Activated CD4-positive, alpha-beta memory T cell treated with anti-CD3 and anti-CD28 coated beads for 36 hours (primary cell): ENCODE results near the gene SYMPK. TPM values are rescaled to one million over a fixed set of nuclear protein-coding genes. Genes with fewer than 3 reads are reported as not detected.

Source experiments
- CTCF ChIA-PET: fragments of 350-600 bp; sonication (Branson Sonifier 250); formaldehyde crosslinking; loops from one replicate; lab custom pipeline; 2021; ENCODE audit warnings: antibody characterized with exemption, inconsistent platforms; lab: Charles Lee
- POLR2A ChIA-PET: fragments of 350-600 bp; sonication (Branson Sonifier 250); formaldehyde crosslinking; loops from one replicate; lab custom pipeline; 2021; ENCODE audit warnings: antibody characterized with exemption; lab: Charles Lee
- DNase-seq: peaks from one replicate; pipeline ENCODE4 v3.0.0-alpha.2; 2020
- H3K27ac Mint-ChIP-seq: one replicate; pipeline ENCODE4 v1.8.0; 2021; ENCODE audit warnings: mixed read lengths
- H3K27me3 Mint-ChIP-seq: one replicate; pipeline ENCODE4 v1.8.0; 2021; ENCODE audit warnings: mixed read lengths
- H3K36me3 Mint-ChIP-seq: one replicate; pipeline ENCODE4 v1.8.0; 2021; ENCODE audit warnings: mixed read lengths
- H3K4me1 Mint-ChIP-seq: one replicate; pipeline ENCODE4 v1.8.0; 2021; ENCODE audit warnings: low read depth, mixed read lengths
- H3K4me3 Mint-ChIP-seq: one replicate; pipeline ENCODE4 v1.8.0; 2021; ENCODE audit warnings: mild to moderate bottlenecking, mixed read lengths
- H3K9me3 Mint-ChIP-seq: one replicate; pipeline ENCODE4 v1.8.0; 2021; ENCODE audit warnings: mixed read lengths
- intact Hi-C: fragments of 100-400 bp; cut with micrococcal nuclease; formaldehyde crosslinking; loops from one replicate; pipeline ENCODE4 v1.15.1; 2023
- total RNA-seq, 2 experiments: library from RNA; stranded (reverse); gene quantifications; one replicate each; pipeline ENCODE4 v1.2.3, GENCODE V29; 2021

Gene SYMPK
- total RNA-seq, 2 experiments from 2014 or later, result 87.8 to 91.6 TPM

GRCh38 chr19:45821570-45821969 is 41.4 kb downstream of the SYMPK start:
- no peak for DNase-seq
- ChIA-PET POLR2A (no interaction called here), CTCF (interaction anchor here (0.7 kb wide), 1 partner anchor 9 kb away, joined by 3 read pairs; no protein-coding TSS in a partner anchor)
- Mint-ChIP-seq H3K27me3 (no peaks in the 10 kb centered on the region), H3K36me3 (peaks cover 9% of the 10 kb centered on the region), H3K27ac (no peak overlapping the region), H3K4me1 (no peaks in the 10 kb centered on the region), H3K9me3 (no peaks in the 10 kb centered on the region), H3K4me3 (no peak overlapping the region)
- intact Hi-C loops, result no loop called here

- DNase-seq, result no peak
- H3K4me1 Mint-ChIP-seq, result no peaks in the 10 kb centered on the region
- H3K4me3 Mint-ChIP-seq, result no peak overlapping the region
- CTCF ChIA-PET, result interaction anchor here (0.7 kb wide), 1 partner anchor 9 kb away, joined by 3 read pairs; no protein-coding TSS in a partner anchor
- intact Hi-C loops, result no loop called here
- H3K27ac Mint-ChIP-seq, result no peak overlapping the region
- no peaks in the 10 kb centered on the region for H3K27me3 Mint-ChIP-seq
- H3K36me3 Mint-ChIP-seq, result peaks cover 8% of the 10 kb centered on the region
- POLR2A ChIA-PET, result no interaction called here
- H3K9me3 Mint-ChIP-seq, result no peaks in the 10 kb centered on the region
These were observed 41.8 kb downstream of the SYMPK start for GRCh38 chr19:45821103-45821521.

- Mint-ChIP-seq H3K27me3 (no peaks in the 10 kb centered on the region), H3K27ac (no peak overlapping the region), H3K36me3 (peaks cover 8% of the 10 kb centered on the region), H3K4me1 (no peaks in the 10 kb centered on the region), H3K9me3 (no peaks in the 10 kb centered on the region), H3K4me3 (no peak overlapping the region)
- no peak for DNase-seq
- POLR2A ChIA-PET, result no interaction called here
- CTCF ChIA-PET, result no interaction called here
- intact Hi-C loops, result no loop called here
These were observed 42.4 kb downstream of the SYMPK start for GRCh38 chr19:45820413-45821102.

- H3K27me3 Mint-ChIP-seq, result no peaks in the 10 kb centered on the region
- ChIA-PET POLR2A (no interaction called here), CTCF (interaction anchor here (0.8 to 1.0 kb wide), 2 partner anchors 20 to 27 kb away, joined by 3 read pairs; no protein-coding TSS in a partner anchor)
- intact Hi-C loops, result loop anchor here (5.0 kb wide), 1 partner anchor 43 kb away; the partner anchor contains the start of genes FOXA3 and SYMPK
- no peak overlapping the region for H3K4me3 Mint-ChIP-seq
- H3K27ac Mint-ChIP-seq, result no peak overlapping the region
- no peaks in the 10 kb centered on the region for H3K9me3 Mint-ChIP-seq
- H3K36me3 Mint-ChIP-seq, result peaks cover 8% of the 10 kb centered on the region
- DNase-seq, result no peak
- no peaks in the 10 kb centered on the region for H3K4me1 Mint-ChIP-seq
These were observed 43.2 kb downstream of the SYMPK start for GRCh38 chr19:45819769-45820168.

- no peaks in the 10 kb centered on the region for H3K4me1 Mint-ChIP-seq
- intact Hi-C loops, result loop anchor here (1.0 to 5.0 kb wide), 2 partner anchors 44 to 65 kb away; partner anchors contain the start of genes FOXA3 and SYMPK
- no peak for DNase-seq
- H3K36me3 Mint-ChIP-seq, result peaks cover 5% of the 10 kb centered on the region
- CTCF ChIA-PET, result interaction anchor here (0.6 to 3.7 kb wide), 17 partner anchors 10 to 193 kb away, joined by 3 to 42 read pairs (median 4); partner anchors contain the start of genes DMPK, FOXA3, IRF2BP1 and MYPOP
- H3K4me3 Mint-ChIP-seq, result no peak overlapping the region
- POLR2A ChIA-PET, result interaction anchor here (1.1 kb wide), 1 partner anchor 10 kb away, joined by 3 read pairs; no protein-coding TSS in a partner anchor
- no peaks in the 10 kb centered on the region for H3K9me3 Mint-ChIP-seq
- H3K27ac Mint-ChIP-seq, result no peak overlapping the region
- H3K27me3 Mint-ChIP-seq, result no peaks in the 10 kb centered on the region
These were observed 45.1 kb downstream of the SYMPK start for GRCh38 chr19:45817725-45818301.

GRCh38 chr19:45817010-45817724 is 45.8 kb downstream of the SYMPK start:
- Mint-ChIP-seq H3K4me1 (no peaks in the 10 kb centered on the region), H3K9me3 (no peaks in the 10 kb centered on the region), H3K27me3 (no peaks in the 10 kb centered on the region), H3K4me3 (peak overlapping the region; percentile 12), H3K36me3 (peaks cover 5% of the 10 kb centered on the region), H3K27ac (peak overlapping the region; percentile 13)
- intact Hi-C loops, result loop anchor here (1.0 to 5.0 kb wide), 2 partner anchors 45 to 66 kb away; partner anchors contain the start of genes FOXA3 and SYMPK
- CTCF ChIA-PET, result interaction anchor here (0.5 to 3.7 kb wide), 48 partner anchors 9 to 377 kb away, joined by 3 to 42 read pairs (median 4); partner anchors contain the start of genes CCDC61, DMPK, DMWD and FOXA3
- DNase-seq, result peak; percentile 97
- POLR2A ChIA-PET, result interaction anchor here (0.6 to 0.8 kb wide), 2 partner anchors 11 to 187 kb away, joined by 3 to 5 read pairs; no protein-coding TSS in a partner anchor

- DNase-seq, result no peak
- H3K9me3 Mint-ChIP-seq, result no peaks in the 10 kb centered on the region
- H3K4me3 Mint-ChIP-seq, result no peak overlapping the region
- ChIA-PET POLR2A (interaction anchor here (0.6 to 0.8 kb wide), 2 partner anchors 11 to 186 kb away, joined by 3 to 5 read pairs; no protein-coding TSS in a partner anchor), CTCF (interaction anchor here (0.5 to 3.7 kb wide), 44 partner anchors 8 to 377 kb away, joined by 3 to 42 read pairs (median 4); partner anchors contain the start of genes CCDC61, DMPK, DMWD and FOXA3)
- H3K27me3 Mint-ChIP-seq, result no peaks in the 10 kb centered on the region
- H3K36me3 Mint-ChIP-seq, result peaks cover 5% of the 10 kb centered on the region
- intact Hi-C loops, result loop anchor here (1.0 to 5.0 kb wide), 2 partner anchors 46 to 67 kb away; partner anchors contain the start of genes FOXA3 and SYMPK
- H3K27ac Mint-ChIP-seq, result no peak overlapping the region
- H3K4me1 Mint-ChIP-seq, result no peaks in the 10 kb centered on the region
These were observed 46.5 kb downstream of the SYMPK start for GRCh38 chr19:45816236-45817009.

- Mint-ChIP-seq H3K4me1 (no peaks in the 10 kb centered on the region), H3K36me3 (peaks cover 5% of the 10 kb centered on the region), H3K27me3 (no peaks in the 10 kb centered on the region), H3K9me3 (no peaks in the 10 kb centered on the region), H3K27ac (no peak overlapping the region), H3K4me3 (no peak overlapping the region)
- DNase-seq, result no peak
- ChIA-PET CTCF (interaction anchor here (1.2 to 3.7 kb wide), 8 partner anchors 7 to 84 kb away, joined by 4 to 42 read pairs (median 14); partner anchors contain the start of genes IRF2BP1 and SIX5), POLR2A (no interaction called here)
- intact Hi-C loops, result loop anchor here (5.0 kb wide), 1 partner anchor 47 kb away; the partner anchor contains the start of genes FOXA3 and SYMPK
These were observed 47.3 kb downstream of the SYMPK start for GRCh38 chr19:45815481-45816216.

- Mint-ChIP-seq H3K27ac (no peak within 1 kb of the TSS), H3K36me3 (peaks cover 4% of the 10 kb centered on the region), H3K27me3 (no peaks in the 10 kb centered on the region), H3K4me1 (no peaks in the 10 kb centered on the region), H3K4me3 (no peak within 1 kb of the TSS), H3K9me3 (no peaks in the 10 kb centered on the region)
- no peak for DNase-seq
- POLR2A ChIA-PET, result interaction anchor here (0.8 kb wide), 1 partner anchor 12 kb away, joined by 5 read pairs; no protein-coding TSS in a partner anchor
- intact Hi-C loops, result loop anchor here (5.0 kb wide), 1 partner anchor 47 kb away; the partner anchor contains the start of genes FOXA3 and SYMPK
- CTCF ChIA-PET, result interaction anchor here (1.2 kb wide), 1 partner anchor 45 kb away, joined by 4 read pairs; the partner anchor contains the start of gene SIX5
These were observed 48.0 kb downstream of the SYMPK start, which contains the start of gene RSPH6A for GRCh38 chr19:45814851-45815480. TSS of gene RSPH6A (minus strand) at chr19:45815308. CDS start at chr19:45815176, 132 bp downstream.
